GM21381 (cell line): ENCODE data around the gene PERCC1.
A peak's percentile ranks its signal among the peaks of the same experiment; 100 is the strongest.
"Not testable (repeated sequence)": the region's sequence is repeated elsewhere in the genome, so short reads cannot be mapped to it uniquely, and the experiment has no call there.

Source experiments
- ATAC-seq: cut with Tn5 transposase; IDR thresholded peaks from one replicate; pipeline ENCODE4 v1.9.1; 2021; ENCODE audit warnings: mild to moderate bottlenecking, moderate library complexity; ENCODE audit not compliant: unreplicated experiment

The PERCC1 gene

DNA sequence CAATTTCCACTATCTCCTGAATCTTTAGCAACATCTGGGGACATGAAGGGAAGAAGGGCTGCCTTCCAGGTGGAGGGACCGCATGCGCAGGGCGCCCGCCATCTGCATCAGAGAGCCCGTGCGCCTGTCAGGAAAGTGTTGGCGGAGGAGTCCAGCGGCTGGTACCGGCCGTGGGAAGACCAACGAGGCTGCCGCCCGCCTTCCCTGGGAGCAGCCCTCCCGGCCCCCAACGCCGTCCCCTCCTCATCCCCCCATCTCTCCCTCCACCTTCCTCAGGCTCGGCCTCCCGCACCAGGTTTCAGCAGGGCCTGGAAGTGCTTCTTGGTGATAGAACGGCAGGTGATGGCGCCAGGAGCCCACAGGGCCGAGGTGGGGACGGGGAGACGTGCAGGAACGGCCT, 35.2 kb downstream of the PERCC1 start:
- ATAC-seq: no peak

DNA sequence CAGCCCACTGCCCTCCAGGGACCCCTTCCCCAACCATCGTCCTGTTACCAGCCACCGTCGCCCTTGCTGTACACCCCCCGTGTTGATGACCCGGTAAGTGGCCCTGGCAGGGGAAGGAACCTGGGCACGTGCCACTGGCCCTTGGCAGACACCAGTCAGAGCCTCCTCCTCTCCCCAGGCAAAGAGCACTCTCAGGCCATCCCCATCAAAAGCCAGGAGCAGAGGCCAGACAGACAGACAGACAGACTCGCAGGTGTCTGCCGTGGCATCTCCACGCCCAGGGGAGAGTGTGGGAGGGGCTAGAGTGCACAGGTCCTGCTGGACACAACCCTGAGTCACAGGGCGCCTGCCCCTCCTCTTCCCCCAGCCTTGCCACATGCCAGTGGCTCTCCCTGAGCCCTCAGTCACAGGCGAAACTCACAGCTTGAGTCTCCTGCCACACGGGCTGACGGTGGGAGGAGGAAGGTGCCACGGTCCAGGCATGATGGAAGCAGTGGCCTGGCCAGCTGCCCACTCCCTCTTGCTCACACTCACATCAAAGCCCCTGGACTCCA, 36.2 kb downstream of the PERCC1 start:
- no peak for ATAC-seq

DNA sequence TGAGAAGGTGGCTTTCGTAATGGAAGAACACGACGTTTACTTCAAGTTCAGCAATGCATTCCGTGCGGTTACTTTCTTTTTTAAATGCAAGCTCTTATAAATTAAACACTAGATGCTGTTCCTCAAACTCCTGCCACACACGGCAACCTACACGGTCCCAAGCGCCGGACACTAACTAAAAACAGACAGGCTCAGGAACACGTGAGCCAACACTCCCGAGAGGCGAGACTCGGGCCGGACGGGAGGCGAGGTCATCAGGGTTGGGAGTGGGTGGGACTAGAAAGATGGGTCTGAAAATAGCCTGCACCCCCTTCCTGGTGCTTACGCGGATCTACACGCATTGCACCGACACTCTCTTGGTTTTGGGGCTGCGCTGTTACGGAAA, 37.5 kb downstream of the PERCC1 start:
- no peak for ATAC-seq

DNA sequence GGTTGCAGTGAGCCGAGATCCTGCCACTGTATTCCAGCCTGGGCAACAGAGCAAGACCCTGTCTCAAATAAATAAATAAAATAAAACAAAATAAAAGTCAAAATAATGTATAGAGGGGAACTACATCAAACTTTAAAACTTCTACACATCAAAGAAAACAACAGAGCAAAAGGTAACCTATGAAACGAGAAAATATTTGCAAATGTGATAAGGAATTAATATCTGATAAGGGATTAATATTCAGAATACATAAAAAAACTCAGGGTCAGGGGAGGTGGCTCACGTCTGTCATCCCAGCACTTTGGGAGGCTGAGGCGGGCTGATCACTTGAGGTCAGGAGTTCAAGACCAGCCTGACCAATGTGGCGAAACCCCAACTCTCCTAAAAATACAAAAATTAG, 38.3 kb downstream of the PERCC1 start:
- not testable (repeated sequence) for ATAC-seq

DNA sequence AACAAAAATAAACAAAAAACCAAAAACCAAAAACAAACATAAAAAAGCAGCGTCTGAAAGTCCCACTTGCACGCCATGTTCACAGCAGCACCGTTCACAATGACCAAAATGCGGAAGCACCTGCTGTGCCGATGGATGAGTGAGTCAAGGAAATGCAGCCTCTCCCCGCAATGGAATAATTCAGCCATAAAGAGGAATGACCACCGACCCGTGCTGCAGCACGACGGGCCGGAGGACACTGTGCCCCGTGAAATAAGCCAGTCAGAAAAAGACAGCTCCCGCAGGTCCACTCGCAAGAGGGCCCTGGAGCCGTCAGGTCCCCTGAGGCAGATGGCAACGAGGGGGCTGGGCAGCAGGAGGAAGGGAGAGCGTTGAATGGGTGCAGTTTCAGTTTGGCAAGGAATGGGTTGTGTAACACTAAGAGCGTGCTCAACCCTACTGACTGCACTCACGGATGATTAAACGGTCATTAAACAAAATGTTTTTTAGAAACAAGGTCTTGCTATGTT, 38.9 kb downstream of the PERCC1 start:
- no peak for ATAC-seq

DNA sequence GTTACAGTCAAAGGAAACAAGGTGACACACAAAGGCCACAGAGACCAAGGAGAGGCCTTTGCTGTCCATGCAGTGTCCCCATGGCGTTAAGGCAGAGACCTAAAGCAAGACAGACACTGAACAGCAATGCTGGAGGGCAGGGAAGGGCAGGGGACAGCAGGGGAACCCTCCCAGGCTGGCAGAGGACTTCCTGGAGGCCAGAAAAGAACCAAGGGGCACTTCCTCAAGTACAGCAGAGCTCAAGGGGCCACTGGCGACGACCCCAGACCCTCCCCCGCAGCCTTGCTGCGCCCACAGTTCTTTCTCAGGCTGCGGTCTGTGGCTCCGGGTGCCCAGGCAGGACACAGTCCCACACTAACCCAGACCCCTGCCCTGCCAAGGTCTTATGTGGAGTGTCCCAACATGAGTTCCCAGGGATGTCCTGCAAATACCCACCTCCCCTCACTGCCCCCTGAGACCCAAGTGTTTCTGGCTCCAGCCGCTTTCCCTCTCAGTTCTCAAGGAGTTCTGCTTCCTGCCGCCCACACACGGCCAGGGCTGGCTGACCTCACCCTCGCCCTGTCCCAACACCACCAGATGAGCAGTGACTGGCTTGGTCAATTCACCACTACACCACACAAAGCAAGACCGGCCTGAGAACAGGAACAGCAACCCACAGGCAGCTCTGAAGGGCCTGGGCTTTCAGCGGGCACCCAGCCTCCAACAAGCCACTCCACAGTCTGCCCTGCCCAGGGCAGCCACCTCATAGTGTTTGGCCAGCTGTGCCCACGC, 39.8 kb downstream of the PERCC1 start:
- no peak for ATAC-seq

DNA sequence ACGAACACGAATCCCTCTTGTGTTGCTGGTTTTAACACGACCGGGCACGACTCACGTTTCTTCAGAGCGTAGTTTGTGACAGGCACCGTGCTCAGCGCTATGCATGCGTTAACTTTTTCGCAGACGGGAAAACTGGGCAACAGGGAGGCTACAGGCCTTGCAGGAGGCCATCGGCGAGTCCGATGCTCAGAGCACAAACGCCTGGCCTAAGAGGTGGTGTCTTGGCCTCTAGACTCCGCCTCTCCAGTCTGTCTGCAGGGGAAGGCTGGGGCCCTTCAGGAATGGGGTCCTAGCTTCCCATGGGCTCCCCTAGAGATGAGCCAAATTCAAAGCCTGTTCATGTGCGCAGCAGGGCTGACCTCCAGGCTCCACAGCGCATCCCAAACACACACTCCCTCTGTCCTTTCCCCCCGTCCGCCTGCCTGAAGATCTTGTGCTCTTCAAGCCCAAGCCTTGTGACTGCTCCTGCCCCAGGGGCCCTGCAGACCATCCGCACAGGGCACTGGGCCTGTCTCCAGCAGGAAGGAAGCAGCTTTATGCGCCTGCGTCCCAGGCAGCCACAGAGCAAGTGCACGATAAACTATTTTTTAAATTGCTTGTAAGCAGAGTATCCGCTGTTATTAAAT, 40.8 kb downstream of the PERCC1 start:
- ATAC-seq: no peak

DNA sequence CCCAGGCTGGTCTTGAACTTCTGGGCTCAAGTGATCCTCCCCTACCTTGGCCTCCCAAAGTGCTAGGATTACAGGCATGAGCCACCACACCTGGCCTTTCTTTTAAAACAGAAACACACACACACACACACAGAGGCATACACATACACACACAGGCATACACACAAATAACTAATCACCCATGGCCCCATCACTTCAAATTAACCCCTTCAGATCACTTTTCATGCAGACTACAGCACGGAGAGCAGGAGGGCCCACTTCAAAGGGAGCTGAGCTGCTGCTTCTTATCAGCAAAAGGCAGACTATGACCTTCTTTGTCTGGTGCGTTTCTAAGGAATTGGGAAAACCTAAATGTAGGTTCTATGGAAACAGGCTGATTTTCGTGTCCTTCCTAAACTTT, 42.1 kb downstream of the PERCC1 start:
- no peak for ATAC-seq

DNA sequence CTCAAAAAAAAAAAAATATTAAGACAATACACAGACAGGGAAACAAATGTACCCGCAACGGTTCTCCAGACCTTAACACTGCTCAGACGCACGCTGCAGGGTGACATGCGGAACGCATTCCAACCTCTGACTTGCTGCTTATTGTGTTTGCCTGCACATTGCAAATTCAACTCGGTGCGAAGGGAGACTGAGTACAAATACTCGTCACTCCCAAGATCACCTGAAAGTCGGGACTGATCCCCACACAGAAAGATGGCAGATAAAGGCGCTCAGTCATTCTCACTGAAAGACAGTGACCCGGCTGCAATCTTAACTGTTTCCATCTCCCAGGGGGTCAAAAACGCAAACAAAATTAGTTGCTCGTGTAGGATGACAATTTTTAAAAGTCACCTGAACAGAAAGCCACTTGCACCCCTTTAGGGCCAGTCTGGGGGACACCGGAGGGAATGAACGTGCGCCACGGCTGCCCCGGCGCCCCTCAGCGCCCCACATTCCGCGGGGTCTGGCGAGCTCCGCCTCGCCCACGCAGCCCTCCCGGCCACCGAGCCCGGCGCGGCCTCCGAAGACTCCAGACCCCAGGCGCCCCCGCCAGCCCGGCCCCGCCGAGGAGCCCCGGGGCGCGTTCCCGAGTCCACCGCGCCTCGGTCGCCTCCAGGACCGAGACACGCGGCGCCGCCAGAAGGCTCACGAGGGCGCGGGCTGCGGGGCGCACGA, 43.4 kb downstream of the PERCC1 start:
- peak; percentile 16 for ATAC-seq

DNA sequence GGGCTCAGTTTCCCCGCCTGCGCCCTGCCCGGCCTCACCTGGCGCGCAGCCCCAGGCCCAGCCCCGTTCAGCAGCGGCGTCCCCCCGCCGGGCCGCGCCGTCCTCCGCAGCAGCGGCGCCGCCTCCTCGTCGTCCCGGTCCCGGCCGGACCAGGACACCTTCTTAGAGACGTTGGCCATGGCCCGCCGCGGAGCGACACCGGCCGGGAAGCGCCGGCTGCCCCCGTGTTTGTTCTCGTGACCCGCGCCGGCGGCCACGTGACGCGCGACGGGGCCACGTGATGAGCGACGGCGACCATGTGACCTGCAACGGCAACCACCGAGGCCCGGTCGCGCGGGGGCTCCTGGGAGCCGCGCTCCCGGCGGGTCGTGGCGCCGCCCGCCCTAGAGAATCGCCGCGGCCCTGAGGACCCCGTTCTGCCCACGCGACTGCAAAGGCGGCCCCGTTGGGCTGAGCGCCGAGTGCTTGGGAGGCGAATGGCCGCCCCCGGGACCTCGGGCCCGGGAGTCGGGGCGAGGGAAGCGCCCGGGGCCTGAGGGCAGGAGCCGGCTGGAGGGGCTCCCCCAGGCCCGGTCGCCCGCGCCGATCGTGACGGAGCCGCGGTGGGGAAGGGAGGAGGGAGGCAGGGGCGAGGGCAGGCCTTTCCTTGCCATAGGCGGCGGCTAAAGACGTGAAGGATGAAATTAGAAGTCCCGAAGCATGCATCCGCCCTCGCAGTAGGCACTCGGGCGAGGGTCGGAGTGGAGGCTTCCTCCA, 44.1 kb downstream of the PERCC1 start, which contains the start of gene CLCN7:
TSS of gene CLCN7 (minus strand) at position 233 of the 756 bp plus-strand sequence. CDS start at position 179, 54 bp downstream.
- peak; percentile 88 for ATAC-seq

DNA sequence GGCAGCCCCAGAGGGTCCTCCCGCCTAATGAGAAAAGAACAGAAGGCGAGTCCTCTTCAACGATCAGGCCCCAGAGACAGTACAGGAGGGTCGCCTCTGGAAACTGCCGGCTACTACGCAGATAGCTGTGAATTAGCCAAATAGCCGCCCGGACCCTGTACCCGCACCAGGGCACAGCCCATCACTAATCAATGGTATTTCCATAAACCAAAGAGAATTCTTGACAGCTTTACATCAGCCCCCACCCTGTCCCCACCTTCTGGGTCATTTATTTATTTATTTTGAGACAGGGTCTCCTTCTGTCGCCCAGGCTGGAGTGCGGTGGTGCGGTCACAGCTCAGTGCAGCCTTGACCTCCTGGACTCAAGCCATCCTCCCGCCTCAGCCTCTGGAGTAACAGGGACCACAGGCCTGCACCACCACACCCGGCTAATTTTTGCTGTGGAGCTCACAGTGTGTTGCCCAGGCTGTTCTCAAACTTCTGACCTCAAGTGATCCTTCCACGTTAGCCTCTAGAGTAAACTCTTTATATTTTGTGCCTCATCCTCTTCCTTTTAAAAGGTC, 44.8 kb downstream of the PERCC1 start:
- ATAC-seq: peak; percentile 7

DNA sequence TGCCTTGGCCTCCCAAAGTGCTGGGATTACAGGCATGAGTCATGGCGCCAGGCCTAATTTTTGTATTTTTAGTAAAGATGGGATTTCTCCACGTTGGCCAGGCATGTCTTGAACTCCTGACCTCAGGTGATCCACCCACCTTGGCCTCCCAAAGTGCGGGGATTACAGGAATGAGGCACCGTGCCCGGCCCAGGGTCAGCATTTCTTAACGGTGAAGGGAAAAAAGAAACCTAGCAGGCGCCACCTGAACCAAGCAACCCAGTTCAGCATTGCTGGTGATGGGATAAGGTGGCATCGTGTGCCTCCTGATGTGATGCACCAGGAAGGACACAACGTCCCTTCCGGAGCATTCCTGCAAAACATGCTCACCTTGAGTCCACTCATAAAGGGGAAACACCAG, 46.2 kb downstream of the PERCC1 start:
- ATAC-seq: no peak

DNA sequence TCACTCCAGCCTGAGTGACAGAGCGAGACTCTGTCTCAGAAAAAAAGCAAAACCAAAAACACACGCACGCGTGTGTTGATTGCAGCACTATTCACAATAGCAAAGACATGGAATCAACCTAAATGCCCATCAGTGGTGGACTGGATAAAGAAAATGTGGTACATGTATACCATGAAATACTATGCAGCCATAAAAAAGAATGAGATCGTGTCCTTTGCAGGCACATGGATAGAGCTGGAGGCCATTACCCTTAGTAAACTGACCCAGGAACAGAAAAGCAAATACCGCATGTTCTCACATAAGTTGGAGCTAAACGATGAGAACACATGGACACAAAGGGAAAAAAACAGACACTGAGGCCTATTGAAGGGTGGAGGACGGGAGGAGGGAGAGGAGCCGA, 48.1 kb downstream of the PERCC1 start:
- ATAC-seq: not testable (repeated sequence)

DNA sequence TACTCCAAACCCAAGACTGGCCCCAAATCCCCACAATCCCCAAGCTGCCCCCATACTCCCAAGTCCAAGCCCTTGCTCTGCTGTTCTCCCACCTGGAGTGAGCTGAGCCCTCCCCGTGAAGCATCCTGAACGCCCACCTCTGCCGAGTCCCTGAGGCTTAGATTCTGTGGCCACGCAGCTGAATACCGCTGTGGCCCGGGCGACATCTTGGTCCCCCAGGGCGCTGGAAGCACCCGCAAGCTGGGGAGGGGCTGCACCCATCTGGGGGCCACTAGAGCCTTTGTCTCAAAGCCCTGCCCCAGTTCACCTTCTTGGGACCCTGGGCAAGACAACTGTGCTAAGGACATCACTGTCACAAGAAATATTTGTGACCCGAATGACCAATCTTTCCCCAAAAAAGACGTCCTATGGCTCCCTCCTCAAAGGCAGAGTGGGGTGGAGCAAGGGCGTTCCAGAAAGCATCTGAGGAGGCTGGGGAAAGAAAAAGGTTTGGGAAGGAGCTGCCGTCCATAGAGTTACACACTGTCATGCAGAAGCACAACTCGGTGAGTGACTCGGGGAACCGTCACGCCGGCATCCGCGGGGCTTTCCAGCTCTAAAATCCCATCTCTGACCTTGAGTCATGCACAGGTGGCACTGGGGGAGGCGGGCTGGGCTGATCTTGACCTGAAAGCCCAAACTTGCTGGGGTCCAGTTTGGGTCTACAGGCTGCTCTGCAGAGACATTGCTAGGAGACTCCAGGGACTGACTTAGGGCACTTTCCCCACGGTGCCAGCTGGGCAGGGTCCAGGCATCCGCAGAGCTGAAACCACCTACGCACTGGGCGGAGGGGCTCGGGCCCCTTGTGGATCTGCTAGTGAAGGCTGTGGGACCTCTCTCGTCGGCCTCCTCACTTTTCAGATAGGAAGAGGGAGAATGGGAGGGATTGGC, 51.3 kb downstream of the PERCC1 start:
- ATAC-seq: no peak
